Skin of body (tissue), 2 donors: ENCODE measurements around the gene CCDC170. TPM values are rescaled to one million over a fixed set of nuclear protein-coding genes. Genes with fewer than 3 reads are reported as not detected.
"Not testable (repeated sequence)": the region's sequence is repeated elsewhere in the genome, so short reads cannot be mapped to it uniquely, and the experiment has no call there.

Experiments
- DNase-seq: peaks from one replicate; lab custom pipeline; 2025; lab: John Stamatoyannopoulos, UW
- total RNA-seq: library from RNA; depleted of rRNA; stranded (reverse); fragments of >200 nt; gene quantifications from one replicate; pipeline ENCODE4 v1.2.3, GENCODE V29; 2014

The CCDC170 gene
- total RNA-seq: 1.9 TPM

GRCh38 chr6:151493804-151494234 lies at the start of gene CCDC170:
Gene CCDC170 (plus strand): TSS chr6:151494017. CDS start chr6:151494129, 112 bp downstream.
- DNase-seq: no peak

- DNase-seq: no peak
These were observed 48.3 kb upstream of the CCDC170 start for GRCh38 chr6:151445482-151445881.

- DNase-seq: no peak
These were observed 46.6 kb upstream of the CCDC170 start for GRCh38 chr6:151447237-151447636.

GRCh38 chr6:151448623-151449022 lies 45.2 kb upstream of the CCDC170 start:
- no peak for DNase-seq

GRCh38 chr6:151450928-151451327 lies 42.9 kb upstream of the CCDC170 start:
- not testable (repeated sequence) for DNase-seq

- no peak for DNase-seq
These were observed 42.3 kb upstream of the CCDC170 start for GRCh38 chr6:151451417-151451949.

GRCh38 chr6:151451950-151452749 lies 41.7 kb upstream of the CCDC170 start, which contains the start of gene RMND1:
Gene RMND1 (minus strand): TSS chr6:151452126. CDS start chr6:151445811, 6,315 bp downstream.
- peak; percentile 100 for DNase-seq

GRCh38 chr6:151452750-151453427 lies 40.9 kb upstream of the CCDC170 start:
- no peak for DNase-seq

GRCh38 chr6:151455751-151456398 lies 37.9 kb upstream of the CCDC170 start:
- DNase-seq: not testable (repeated sequence)

- no peak for DNase-seq
These were observed 32.1 kb upstream of the CCDC170 start for GRCh38 chr6:151461673-151462072.

- no peak for DNase-seq
These were observed 29.1 kb upstream of the CCDC170 start for GRCh38 chr6:151464702-151465101.

GRCh38 chr6:151475653-151476523 lies 17.9 kb upstream of the CCDC170 start:
- peak; percentile 26 for DNase-seq

GRCh38 chr6:151477726-151478125 lies 16.1 kb upstream of the CCDC170 start:
- no peak for DNase-seq

- no peak for DNase-seq
These were observed 15.1 kb upstream of the CCDC170 start for GRCh38 chr6:151478670-151479069.

GRCh38 chr6:151481786-151482185 lies 12.0 kb upstream of the CCDC170 start:
- no peak for DNase-seq

GRCh38 chr6:151482290-151482689 lies 11.5 kb upstream of the CCDC170 start:
- peak; percentile 55 for DNase-seq

- DNase-seq: no peak
These were observed 9.8 kb upstream of the CCDC170 start for GRCh38 chr6:151483994-151484393.

- no peak for DNase-seq
These were observed 5.6 kb upstream of the CCDC170 start for GRCh38 chr6:151488226-151488625.

GRCh38 chr6:151490996-151491395 lies 2.8 kb upstream of the CCDC170 start:
- DNase-seq: no peak

GRCh38 chr6:151493161-151493803 lies 535 bp upstream of the CCDC170 start:
- DNase-seq: no peak
